ENCODE results near the gene NUP188. TPM values are rescaled to one million over a fixed set of nuclear protein-coding genes. Genes with fewer than 3 reads are reported as not detected.

The NUP188 gene
- total RNA-seq, 1 experiment from 2014 or later: 98.9 TPM

- ATAC-seq: no peak
- CTCF ChIA-PET: interaction anchor here (0.6 kb wide), 1 partner anchor 26 kb away, joined by 3 read pairs; no protein-coding TSS in a partner anchor
- H3K4me3 Mint-ChIP-seq: no peak overlapping the region
- TF ChIP-seq SMAD3 (CRISPR knock-in tag; IDR thresholded peaks at IDR 0.05; ENCODE audit: borderline replicate concordance) (no peak), ZNF423 (CRISPR knock-in tag; IDR thresholded peaks at IDR 0.05) (no peak), PRRX2 (CRISPR knock-in tag; IDR thresholded peaks at IDR 0.05) (no peak), OVOL2 (CRISPR knock-in tag; IDR thresholded peaks at IDR 0.05; ENCODE audit: borderline replicate concordance) (no peak), ZNF281 (CRISPR knock-in tag; IDR thresholded peaks at IDR 0.05) (no peak), ELF4 (CRISPR knock-in tag; IDR thresholded peaks at IDR 0.05; ENCODE audit: low read depth) (no peak), ZNF532 (CRISPR knock-in tag; IDR thresholded peaks at IDR 0.05; ENCODE audit: borderline replicate concordance) (no peak), CREM (CRISPR knock-in tag; IDR thresholded peaks at IDR 0.05) (no peak), RORB (CRISPR knock-in tag; IDR thresholded peaks at IDR 0.05) (no peak), ZNF232 (CRISPR knock-in tag; IDR thresholded peaks at IDR 0.05) (no peak), ESRRA (CRISPR knock-in tag; IDR thresholded peaks at IDR 0.05; ENCODE audit: borderline replicate concordance) (no peak), ZNF219 (CRISPR knock-in tag; IDR thresholded peaks at IDR 0.05; ENCODE audit: borderline replicate concordance) (no peak), TCF7 (CRISPR knock-in tag; IDR thresholded peaks at IDR 0.05; ENCODE audit: low read depth) (no peak), E2F5 (CRISPR knock-in tag; IDR thresholded peaks at IDR 0.05) (no peak), ATF3 (CRISPR knock-in tag; conservative IDR thresholded peaks at IDR 0.05) (no peak), IRF1 (CRISPR knock-in tag; IDR thresholded peaks at IDR 0.05) (no peak), JUN (CRISPR knock-in tag; IDR thresholded peaks at IDR 0.05) (no peak)
- TF ChIP-seq, protein P1, sequence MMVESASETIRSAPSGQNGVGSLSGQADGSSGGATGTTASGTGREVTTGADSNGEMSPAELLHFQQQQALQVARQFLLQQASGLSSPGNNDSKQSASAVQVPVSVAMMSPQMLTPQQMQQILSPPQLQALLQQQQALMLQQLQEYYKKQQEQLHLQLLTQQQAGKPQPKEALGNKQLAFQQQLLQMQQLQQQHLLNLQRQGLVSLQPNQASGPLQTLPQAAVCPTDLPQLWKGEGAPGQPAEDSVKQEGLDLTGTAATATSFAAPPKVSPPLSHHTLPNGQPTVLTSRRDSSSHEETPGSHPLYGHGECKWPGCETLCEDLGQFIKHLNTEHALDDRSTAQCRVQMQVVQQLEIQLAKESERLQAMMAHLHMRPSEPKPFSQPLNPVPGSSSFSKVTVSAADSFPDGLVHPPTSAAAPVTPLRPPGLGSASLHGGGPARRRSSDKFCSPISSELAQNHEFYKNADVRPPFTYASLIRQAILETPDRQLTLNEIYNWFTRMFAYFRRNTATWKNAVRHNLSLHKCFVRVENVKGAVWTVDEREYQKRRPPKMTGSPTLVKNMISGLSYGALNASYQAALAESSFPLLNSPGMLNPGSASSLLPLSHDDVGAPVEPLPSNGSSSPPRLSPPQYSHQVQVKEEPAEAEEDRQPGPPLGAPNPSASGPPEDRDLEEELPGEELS (CRISPR knock-in tag; IDR thresholded peaks at IDR 0.05): no peak
- POLR2A ChIA-PET: no interaction called here
- no peaks in the 10 kb centered on the region for H3K9me3 Mint-ChIP-seq
- no peak for DNase-seq (ENCODE audit: low spot score)
- peaks cover 7% of the 10 kb centered on the region for H3K4me1 Mint-ChIP-seq
- no peaks in the 10 kb centered on the region; the same call in 1 of the 2 replicates for H3K27me3 Mint-ChIP-seq (ENCODE audit: low read depth)
- peaks cover 31% of the 10 kb centered on the region for H3K36me3 Mint-ChIP-seq
- H3K27ac Mint-ChIP-seq: peak overlapping the region; percentile 89
Observed at GRCh38 chr9:128906741-128907140, 40.8 kb upstream of the NUP188 start.

Data from WTC11 (cell line).